ENCODE results near the gene SHTN1.

Gene SHTN1

GRCh38 chr10:116985611-116986010, 19.4 kb downstream of the SHTN1 start:
- DNase-seq (ENCODE audit: low read depth, low spot score): no peak

GRCh38 chr10:116984202-116984990, 20.6 kb downstream of the SHTN1 start:
- peak; percentile 64 for DNase-seq (ENCODE audit: low read depth, low spot score)

GRCh38 chr10:116980041-116980440, 24.9 kb downstream of the SHTN1 start:
- DNase-seq (ENCODE audit: low read depth, low spot score): no peak

- DNase-seq (ENCODE audit: low read depth, low spot score): no peak
Measured at GRCh38 chr10:116978901-116979300, 26.1 kb downstream of the SHTN1 start.

GRCh38 chr10:116974456-116975005, 30.5 kb downstream of the SHTN1 start:
- no peak for DNase-seq (ENCODE audit: low read depth, low spot score)

- no peak for DNase-seq (ENCODE audit: low read depth, low spot score)
Measured at GRCh38 chr10:116973946-116974455, 31.0 kb downstream of the SHTN1 start.

- no peak for DNase-seq (ENCODE audit: low read depth, low spot score)
Measured at GRCh38 chr10:116973371-116973905, 31.5 kb downstream of the SHTN1 start.

- no peak for DNase-seq (ENCODE audit: low read depth, low spot score)
Measured at GRCh38 chr10:116972131-116972530, 32.9 kb downstream of the SHTN1 start.

GRCh38 chr10:116970050-116970449, 34.9 kb downstream of the SHTN1 start:
- no peak for DNase-seq (ENCODE audit: low read depth, low spot score)

GRCh38 chr10:116968331-116968730, 36.7 kb downstream of the SHTN1 start:
- no peak for DNase-seq (ENCODE audit: low read depth, low spot score)

GRCh38 chr10:116961406-116962251, 43.4 kb downstream of the SHTN1 start:
- no peak for DNase-seq (ENCODE audit: low read depth, low spot score)

GRCh38 chr10:116960066-116960776, 44.8 kb downstream of the SHTN1 start:
- no peak for DNase-seq (ENCODE audit: low read depth, low spot score)

- no peak for DNase-seq (ENCODE audit: low read depth, low spot score)
Measured at GRCh38 chr10:116952729-116953128, 52.3 kb downstream of the SHTN1 start.

GRCh38 chr10:116948530-116948870, 56.5 kb downstream of the SHTN1 start:
- no peak for DNase-seq (ENCODE audit: low read depth, low spot score)

- peak; percentile 35 for DNase-seq (ENCODE audit: low read depth, low spot score)
Measured at GRCh38 chr10:116947841-116948529, 57.0 kb downstream of the SHTN1 start.

GRCh38 chr10:116944911-116945310, 60.1 kb downstream of the SHTN1 start:
- DNase-seq (ENCODE audit: low read depth, low spot score): no peak

GRCh38 chr10:116931806-116932205, 73.2 kb downstream of the SHTN1 start:
- no peak for DNase-seq (ENCODE audit: low read depth, low spot score)

GRCh38 chr10:116926426-116926825, 78.6 kb downstream of the SHTN1 start:
- DNase-seq (ENCODE audit: low read depth, low spot score): no peak

GRCh38 chr10:116925056-116925455, 79.9 kb downstream of the SHTN1 start:
- DNase-seq (ENCODE audit: low read depth, low spot score): no peak

- DNase-seq (ENCODE audit: low read depth, low spot score): no peak
Measured at GRCh38 chr10:116919706-116920105, 85.3 kb downstream of the SHTN1 start.

GRCh38 chr10:116919164-116919563, 85.8 kb downstream of the SHTN1 start:
- DNase-seq (ENCODE audit: low read depth, low spot score): no peak
